K562 (cell line): ENCODE data around the gene PLD3. TPM values are rescaled to one million over a fixed set of nuclear protein-coding genes. Genes with fewer than 3 reads are reported as not detected.

Experiments
- BCL6 ChIP-seq: fragments of 250-450 bp; sonication (Bioruptor Pico); IDR thresholded peaks from 2 replicates; pipeline ENCODE4 v1.4.0; 2020
- CCAR2 ChIP-seq: fragments of 200-400 bp; formaldehyde crosslinking; IDR thresholded peaks from 2 replicates; pipeline ENCODE4 v1.6.1; 2017; ENCODE audit warnings: mild to moderate bottlenecking, low read depth, low read length
- CHCHD3 ChIP-seq: fragments of 250-450 bp; sonication (Bioruptor Pico); IDR thresholded peaks from 2 replicates; pipeline ENCODE4 v2.1.2; 2022; ENCODE audit warnings: mild to moderate bottlenecking
- ELF1 ChIP-seq: fragments of 200-800 bp; sonication (Bioruptor generic); IDR thresholded peaks from 2 replicates; pipeline ENCODE4 v1.6.1; 2016; ENCODE audit warnings: missing genetic modification characterization, missing compliant biosample characterization
- FOSL1 ChIP-seq: fragments of 200-800 bp; sonication (Bioruptor generic); conservative IDR thresholded peaks from 2 replicates; pipeline ENCODE4 v1.6.1; 2016; ENCODE audit warnings: missing genetic modification characterization, missing compliant biosample characterization
- HNRNPL ChIP-seq: fragments of 200-400 bp; formaldehyde crosslinking; IDR thresholded peaks from 2 replicates; pipeline ENCODE4 v1.6.1; 2017; ENCODE audit warnings: low read depth, mild to moderate bottlenecking, low read length
- KLF16 ChIP-seq: IDR thresholded peaks from 2 replicates; pipeline ENCODE4 v1.6.1; 2016; ENCODE audit warnings: antibody characterized with exemption
- NFRKB ChIP-seq: fragments of 450-650 bp; IDR thresholded peaks from 2 replicates; pipeline ENCODE4 v1.6.1; 2016; ENCODE audit warnings: low read depth
- PRPF4 ChIP-seq: fragments of 200-400 bp; formaldehyde crosslinking; IDR thresholded peaks from one replicate; pipeline ENCODE4 v1.6.1; 2017; ENCODE audit warnings: low read length, low read depth, mild to moderate bottlenecking; ENCODE audit not compliant: insufficient read depth, poor library complexity, severe bottlenecking
- RNF2 ChIP-seq: sonication (generic); IDR thresholded peaks from 2 replicates; pipeline ENCODE4 v1.6.1; 2016
- SIX5 ChIP-seq, 2 experiments: IDR thresholded peaks; 2 replicates each; pipeline ENCODE4 v1.6.1; 2011; ENCODE audit warnings: low read length in 2 of 2, borderline replicate concordance in 1 of 2, low read depth in 1 of 2, mild to moderate bottlenecking in 1 of 2, moderate library complexity in 1 of 2; ENCODE audit not compliant: insufficient read depth in 1 of 2
- SUPT5H ChIP-seq: fragments of 450-650 bp; IDR thresholded peaks from 2 replicates; pipeline ENCODE4 v1.6.1; 2016
- TAF7 ChIP-seq: fragments of 450-650 bp; IDR thresholded peaks from 2 replicates; pipeline ENCODE4 v1.6.1; 2016; ENCODE audit warnings: missing genetic modification characterization, missing compliant biosample characterization
- TEAD4 ChIP-seq, 2 experiments: sonication (generic) in 1 of 2; formaldehyde crosslinking in 1 of 2; IDR thresholded peaks; 2 replicates each; pipeline versions ENCODE4 v1.6.1 to v1.8.0; 2012 to 2022; ENCODE audit warnings: borderline replicate concordance in 1 of 2, inconsistent platforms in 1 of 2, low read length in 1 of 2, mild to moderate bottlenecking in 1 of 2, missing genetic modification reagents in 1 of 2
- ZEB2 ChIP-seq: fragments of 450-650 bp; IDR thresholded peaks from 2 replicates; pipeline ENCODE4 v1.6.1; 2016
- ZNF444 ChIP-seq: fragments of 250-450 bp; sonication (Bioruptor Pico); IDR thresholded peaks from 2 replicates; pipeline ENCODE4 v1.4.0; 2020; ENCODE audit warnings: mild to moderate bottlenecking, moderate library complexity
- ZNF76 ChIP-seq: fragments of 250-450 bp; sonication (Bioruptor Pico); IDR thresholded peaks from 2 replicates; pipeline ENCODE4 v1.4.0; 2020; ENCODE audit warnings: mild to moderate bottlenecking, moderate library complexity, borderline replicate concordance
- polyA plus RNA-seq, 8 experiments: library from polyadenylated mRNA; depleted of rRNA in 4 of 8; stranded (reverse) in 5 of 8; unstranded in 3 of 8; fragments of >200 nt; fragmentation: Nextera tagmentation in 2 of 8; fragmentation: Illumina TruSeq in 1 of 8; extraction: Ambion mirVana in 2 of 8; extraction: Trizol in 1 of 8; gene quantifications; 2 replicates each; pipeline versions ENCODE4 v1.2.1 to v1.2.3, GENCODE V29; 2011 to 2014; ENCODE audit warnings: inconsistent platforms in 1 of 8, missing spikeins in 1 of 8
- total RNA-seq, 7 experiments: library from RNA; depleted of rRNA in 6 of 7; stranded (reverse); fragments of >200 nt in 6 of 7; fragmentation: Illumina TruSeq in 2 of 7; extraction: Trizol in 2 of 7; gene quantifications; 2 replicates each; pipeline versions ENCODE4 v1.2.1 to v1.2.3, GENCODE V29; 2011 to 2021; ENCODE audit warnings: low replicate concordance in 1 of 7
- TF ChIP-seq, protein P1 (sequence below), 2 experiments: fragments of 450-650 bp; IDR thresholded peaks; 2 replicates each; pipeline ENCODE4 v1.6.1; 2016; ENCODE audit warnings: mild to moderate bottlenecking in 2 of 2, borderline replicate concordance in 1 of 2, low read depth in 1 of 2, moderate library complexity in 1 of 2
- TF ChIP-seq, protein P2 (sequence below): sonication (generic); formaldehyde crosslinking; IDR thresholded peaks from 2 replicates; pipeline ENCODE4 v1.8.0; 2022; ENCODE audit warnings: mild to moderate bottlenecking, low read depth, missing genetic modification reagents
- TF ChIP-seq, protein P3 (sequence below): fragments of 450-650 bp; IDR thresholded peaks from 2 replicates; pipeline ENCODE4 v1.6.1; 2016

Gene PLD3
- total and polyA plus RNA-seq, 9 of the 15 experiments (the other 6 are each of a cell fraction or from before 2014, with no cell fraction given), result 2.3 to 128 (median 72.7) TPM

DNA sequence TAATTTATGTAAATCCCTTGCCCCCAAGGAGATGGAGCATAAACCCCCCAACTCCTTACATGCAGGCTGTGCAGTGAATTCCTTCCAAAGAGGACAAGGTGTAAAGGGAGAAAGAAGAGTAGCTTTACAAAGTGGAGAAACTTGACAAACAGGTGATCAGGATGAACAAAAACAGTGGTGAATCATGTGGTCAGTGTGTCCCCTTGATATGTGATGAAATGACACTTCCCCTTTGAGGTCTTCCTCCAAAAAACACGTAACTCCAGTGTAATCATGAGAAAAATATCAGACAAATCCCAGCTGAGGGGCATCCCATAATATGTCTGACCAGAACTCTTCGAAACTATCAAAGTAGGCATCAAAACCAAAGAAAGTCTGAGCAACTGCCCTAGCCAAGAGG lies 33.8 kb upstream of the PLD3 start (continued):
- TF ChIP-seq, protein P1, sequence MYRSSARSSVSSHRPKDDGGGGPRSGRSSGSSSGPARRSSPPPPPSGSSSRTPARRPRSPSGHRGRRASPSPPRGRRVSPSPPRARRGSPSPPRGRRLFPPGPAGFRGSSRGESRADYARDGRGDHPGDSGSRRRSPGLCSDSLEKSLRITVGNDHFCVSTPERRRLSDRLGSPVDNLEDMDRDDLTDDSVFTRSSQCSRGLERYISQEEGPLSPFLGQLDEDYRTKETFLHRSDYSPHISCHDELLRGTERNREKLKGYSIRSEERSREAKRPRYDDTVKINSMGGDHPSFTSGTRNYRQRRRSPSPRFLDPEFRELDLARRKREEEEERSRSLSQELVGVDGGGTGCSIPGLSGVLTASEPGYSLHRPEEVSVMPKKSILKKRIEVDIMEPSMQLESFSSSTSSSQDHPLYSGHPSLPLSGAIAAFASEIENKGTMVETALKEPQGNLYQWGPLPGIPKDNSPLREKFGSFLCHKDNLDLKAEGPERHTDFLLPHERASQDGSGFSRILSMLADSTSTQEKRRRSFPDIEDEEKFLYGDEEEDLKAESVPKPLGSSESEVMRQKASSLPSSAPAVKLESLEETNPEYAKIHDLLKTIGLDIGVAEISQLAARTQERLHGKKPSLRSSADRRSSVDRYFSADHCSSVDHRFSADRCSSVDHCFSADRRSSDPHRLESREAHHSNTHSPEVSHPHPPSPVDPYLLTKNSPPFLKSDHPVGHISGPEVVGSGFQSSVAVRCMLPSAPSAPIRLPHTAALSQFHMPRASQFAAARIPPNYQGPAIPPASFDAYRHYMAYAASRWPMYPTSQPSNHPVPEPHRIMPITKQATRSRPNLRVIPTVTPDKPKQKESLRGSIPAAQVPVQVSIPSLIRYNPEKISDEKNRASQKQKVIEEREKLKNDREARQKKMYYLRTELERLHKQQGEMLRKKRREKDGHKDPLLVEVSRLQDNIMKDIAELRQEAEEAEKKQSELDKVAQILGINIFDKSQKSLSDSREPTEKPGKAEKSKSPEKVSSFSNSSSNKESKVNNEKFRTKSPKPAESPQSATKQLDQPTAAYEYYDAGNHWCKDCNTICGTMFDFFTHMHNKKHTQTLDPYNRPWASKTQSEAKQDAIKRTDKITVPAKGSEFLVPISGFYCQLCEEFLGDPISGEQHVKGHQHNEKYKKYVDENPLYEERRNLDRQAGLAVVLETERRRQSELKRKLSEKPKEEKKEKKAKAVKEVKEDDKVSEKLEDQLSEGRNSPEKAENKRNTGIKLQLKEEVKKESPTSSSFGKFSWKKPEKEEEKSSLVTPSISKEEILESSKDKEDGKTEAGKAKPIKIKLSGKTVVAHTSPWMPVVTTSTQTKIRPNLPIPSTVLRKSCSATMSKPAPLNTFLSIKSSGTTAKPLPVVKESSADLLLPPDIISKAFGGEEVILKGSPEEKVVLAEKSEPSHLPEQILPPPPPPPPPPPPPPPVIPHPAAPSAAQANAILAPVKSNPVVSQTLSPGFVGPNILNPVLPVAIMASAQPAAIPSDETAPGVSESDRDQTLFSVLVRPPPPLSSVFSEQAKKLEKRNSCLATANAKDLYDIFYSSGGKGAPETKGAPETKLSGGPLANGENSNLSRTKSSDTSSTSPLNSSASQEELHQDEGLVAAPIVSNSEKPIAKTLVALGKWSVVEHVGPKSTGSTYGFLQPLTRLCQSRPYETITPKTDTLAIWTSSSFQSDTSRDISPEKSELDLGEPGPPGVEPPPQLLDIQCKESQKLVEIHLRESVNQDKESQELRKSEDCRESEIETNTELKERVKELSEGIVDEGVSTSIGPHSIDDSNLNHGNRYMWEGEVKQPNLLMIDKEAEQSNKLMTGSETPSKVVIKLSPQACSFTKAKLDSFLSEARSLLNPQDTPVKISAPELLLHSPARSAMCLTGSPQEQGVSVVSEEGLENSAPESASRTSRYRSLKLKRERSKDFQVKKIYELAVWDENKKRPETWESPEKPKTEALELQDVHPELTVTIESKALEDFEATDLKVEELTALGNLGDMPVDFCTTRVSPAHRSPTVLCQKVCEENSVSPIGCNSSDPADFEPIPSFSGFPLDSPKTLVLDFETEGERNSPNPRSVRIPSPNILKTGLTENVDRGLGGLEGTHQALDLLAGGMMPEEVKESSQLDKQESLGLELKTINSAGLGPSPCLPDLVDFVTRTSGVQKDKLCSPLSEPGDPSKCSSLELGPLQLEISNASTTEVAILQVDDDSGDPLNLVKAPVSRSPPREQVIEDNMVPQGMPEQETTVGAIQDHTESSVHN (IDR thresholded peaks at IDR 0.05; ENCODE audit: borderline replicate concordance in 1 of 2, low read depth in 1 of 2), result 0 out of 4 replicates have a peak, but pooled peaks of 1 of the 2 experiments have one; percentile 36
- TF ChIP-seq PRPF4 (no peak), SUPT5H (no peak), TAF7 (tag) (no peak), HNRNPL (no peak), CCAR2 (no peak), CHCHD3 (CRISPR knock-in tag) (no peak), ELF1 (no peak), KLF16 (no peak), SIX5 (IDR thresholded peaks at IDR 0.05; ENCODE audit: borderline replicate concordance in 1 of 2, insufficient read depth in 1 of 2, low read depth in 1 of 2, low read length in 2 of 2) (no peak), ZEB2 (0 out of 2 replicates have a peak, but pooled peaks have one; percentile 22), RNF2 (no peak), BCL6 (CRISPR knock-in tag) (no peak), ZNF444 (CRISPR knock-in tag) (no peak), ZNF76 (CRISPR knock-in tag) (no peak), FOSL1 (tag) (0 out of 2 replicates have a peak, but pooled peaks have one; percentile 14), NFRKB (no peak), TEAD4 (IDR thresholded peaks at IDR 0.05; ENCODE audit: low read length) (no peak), TEAD4 (CRISPR knock-in tag; IDR thresholded peaks at IDR 0.05; ENCODE audit: borderline replicate concordance) (no peak)
- TF ChIP-seq, protein P2, sequence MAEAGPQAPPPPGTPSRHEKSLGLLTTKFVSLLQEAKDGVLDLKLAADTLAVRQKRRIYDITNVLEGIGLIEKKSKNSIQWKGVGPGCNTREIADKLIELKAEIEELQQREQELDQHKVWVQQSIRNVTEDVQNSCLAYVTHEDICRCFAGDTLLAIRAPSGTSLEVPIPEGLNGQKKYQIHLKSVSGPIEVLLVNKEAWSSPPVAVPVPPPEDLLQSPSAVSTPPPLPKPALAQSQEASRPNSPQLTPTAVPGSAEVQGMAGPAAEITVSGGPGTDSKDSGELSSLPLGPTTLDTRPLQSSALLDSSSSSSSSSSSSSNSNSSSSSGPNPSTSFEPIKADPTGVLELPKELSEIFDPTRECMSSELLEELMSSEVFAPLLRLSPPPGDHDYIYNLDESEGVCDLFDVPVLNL, result no peak
- TF ChIP-seq, protein P3, sequence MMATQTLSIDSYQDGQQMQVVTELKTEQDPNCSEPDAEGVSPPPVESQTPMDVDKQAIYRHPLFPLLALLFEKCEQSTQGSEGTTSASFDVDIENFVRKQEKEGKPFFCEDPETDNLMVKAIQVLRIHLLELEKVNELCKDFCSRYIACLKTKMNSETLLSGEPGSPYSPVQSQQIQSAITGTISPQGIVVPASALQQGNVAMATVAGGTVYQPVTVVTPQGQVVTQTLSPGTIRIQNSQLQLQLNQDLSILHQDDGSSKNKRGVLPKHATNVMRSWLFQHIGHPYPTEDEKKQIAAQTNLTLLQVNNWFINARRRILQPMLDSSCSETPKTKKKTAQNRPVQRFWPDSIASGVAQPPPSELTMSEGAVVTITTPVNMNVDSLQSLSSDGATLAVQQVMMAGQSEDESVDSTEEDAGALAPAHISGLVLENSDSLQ, result peak; percentile 19; the same call in 1 of the 2 replicates
